Small intestine (tissue), 7 donors: ENCODE data around the gene CSNK1A1. TPM values are rescaled to one million over a fixed set of nuclear protein-coding genes. Genes with fewer than 3 reads are reported as not detected.
"Not testable (repeated sequence)": the region's sequence is repeated elsewhere in the genome, so short reads cannot be mapped to it uniquely, and the experiment has no call there.

Source experiments
- DNase-seq, 2 donors: peaks; one replicate each; pipeline versions ENCODE4 v3.0.0 to v3.0.0-alpha.2; 2013
- FAIRE-seq: peaks from 2 replicates; lab custom pipeline; 2012; peaks lifted over from hg19 to GRCh38; lab: Jason Lieb, UNC
- H3K27ac ChIP-seq, 3 donors: one replicate each; pipeline ENCODE4 v1.5.1; 2013; ENCODE audit warnings: low read length in 2 of 3, mild to moderate bottlenecking in 2 of 3, control low read depth in 1 of 3, inconsistent platforms in 1 of 3, low read depth in 1 of 3, moderate library complexity in 1 of 3
- H3K27me3 ChIP-seq, 3 donors: one replicate each; pipeline ENCODE4 v1.6.1; 2013; ENCODE audit warnings: low read length in 3 of 3, inconsistent platforms in 1 of 3; ENCODE audit not compliant: control insufficient read depth in 3 of 3, insufficient read depth in 3 of 3
- H3K36me3 ChIP-seq, 3 donors: one replicate each; pipeline ENCODE4 v1.6.1; 2013; ENCODE audit warnings: low read length in 3 of 3, inconsistent platforms in 1 of 3, low read depth in 1 of 3, mild to moderate bottlenecking in 1 of 3, moderate library complexity in 1 of 3; ENCODE audit not compliant: control insufficient read depth in 3 of 3, insufficient read depth in 2 of 3
- H3K4me1 ChIP-seq, 3 donors: one replicate each; pipeline ENCODE4 v1.6.1; 2013; ENCODE audit warnings: low read length in 2 of 3, inconsistent platforms in 1 of 3, low read depth in 1 of 3, mild to moderate bottlenecking in 1 of 3, moderate library complexity in 1 of 3; ENCODE audit not compliant: control insufficient read depth in 3 of 3, insufficient read depth in 2 of 3
- H3K4me3 ChIP-seq, 3 donors: one replicate each; pipeline ENCODE4 v1.5.1; 2013; ENCODE audit warnings: low read length in 3 of 3, control low read depth in 1 of 3, inconsistent platforms in 1 of 3, low read depth in 1 of 3, mild to moderate bottlenecking in 1 of 3, moderate library complexity in 1 of 3
- H3K9me3 ChIP-seq, 2 donors: one replicate each; pipeline ENCODE4 v1.6.1; 2013; ENCODE audit warnings: low read depth in 1 of 2, low read length in 1 of 2; ENCODE audit not compliant: control insufficient read depth in 2 of 2, insufficient read depth in 1 of 2
- WGBS, 3 donors: extraction: QIAGEN DNeasy Blood & Tissue Kit; methylation state at CpG; one replicate each; pipeline ENCODE4 v1.1.7; 2013; 5-methylcytosine and 5-hydroxymethylcytosine counted together
- polyA plus RNA-seq, 4 donors: library from polyadenylated mRNA; stranded (reverse) in 3 of 4; unstranded in 1 of 4; fragments of 200-250 nt in 3 of 4; fragments of 120-200 nt in 1 of 4; gene quantifications; one replicate each; pipeline versions ENCODE4 v1.2.1 to v1.2.3, GENCODE V29; 2013
- donor health status: healthy with polysubstance abuse.
- donor health status: control.
- donor health status: control.
- donor health status: Bipolar disorder and iron deficiency.
- donor health status: healthy.

CSNK1A1 gene
- polyA plus RNA-seq, 4 donors: 58.6 to 118 (median 84.5) TPM

GRCh38 chr5:149464796-149465489 lies 86.3 kb downstream of the CSNK1A1 start:
- Histone ChIP-seq H3K36me3 (no peaks in the 10 kb centered on the region), H3K4me3 (no peak overlapping the region), H3K9me3 (no peaks in the 10 kb centered on the region), H3K27ac (peak overlapping the region; percentile 18 to 82 (median 51)), H3K4me1 (peaks cover 0 to 31% (median 7%) of the 10 kb centered on the region in 3 donors), H3K27me3 (no peaks in the 10 kb centered on the region)
- FAIRE-seq (no peak), DNase-seq (peak; percentile 76 to 83)
- WGBS, 3 donors: 40 to 51% (median 42%) methylated on average over 8 of the region's 8 CpGs

- WGBS, 3 donors: 88 to 97% (median 94%) methylated on average over 6 of the region's 6 CpGs
- H3K4me3 ChIP-seq, H3K27me3 ChIP-seq, H3K36me3 ChIP-seq, FAIRE-seq, DNase-seq, H3K27ac ChIP-seq, H3K9me3 ChIP-seq: not testable (repeated sequence)
- H3K4me1 ChIP-seq: peaks cover 0 to 34% (median 4%) of the 10 kb centered on the region in 3 donors
Measured at GRCh38 chr5:149461907-149462306, 89.3 kb downstream of the CSNK1A1 start.

- no peaks in the 10 kb centered on the region for H3K9me3 ChIP-seq
- 91 to 97% (median 95%) methylated on average over 5 of the region's 5 CpGs for WGBS, 3 donors
- FAIRE-seq (no peak), DNase-seq (no peak)
- H3K4me1 ChIP-seq: peaks cover 0 to 17% (median 2%) of the 10 kb centered on the region in 3 donors
- H3K27me3 ChIP-seq: no peaks in the 10 kb centered on the region
- H3K36me3 ChIP-seq: no peaks in the 10 kb centered on the region
- H3K27ac ChIP-seq: no peak overlapping the region
- H3K4me3 ChIP-seq: no peak overlapping the region
Measured at GRCh38 chr5:149459891-149460290, 91.3 kb downstream of the CSNK1A1 start.

DNA sequence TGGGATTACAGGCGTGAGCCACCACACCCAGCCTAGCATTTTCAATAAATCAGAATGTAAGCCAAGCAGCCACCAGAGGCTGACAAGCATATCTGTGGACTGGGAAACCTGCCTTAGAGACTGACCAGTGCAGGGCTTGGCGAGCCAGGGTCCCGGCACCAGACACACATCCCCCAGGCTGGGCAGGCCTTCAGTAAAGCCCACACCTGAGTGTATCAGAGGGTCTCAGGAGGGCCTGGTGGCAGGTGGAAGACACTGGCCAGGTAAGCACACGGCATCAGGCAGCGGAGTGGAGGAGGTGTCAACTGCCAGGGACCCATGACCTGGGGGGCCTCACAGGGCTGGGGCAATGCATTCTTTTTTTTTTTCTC lies 93.9 kb downstream of the CSNK1A1 start:
- Histone ChIP-seq H3K27ac (peak overlapping the region in 1 of 3 donors; percentile 2), H3K4me3 (no peak overlapping the region), H3K9me3 (no peaks in the 10 kb centered on the region), H3K27me3 (no peaks in the 10 kb centered on the region), H3K4me1 (peaks cover 4 to 27% (median 7%) of the 10 kb centered on the region in 3 donors), H3K36me3 (no peaks in the 10 kb centered on the region)
- no peak for FAIRE-seq
- DNase-seq: no peak
- 94 to 97% (median 95%) methylated on average over 5 of the region's 5 CpGs for WGBS, 3 donors

GRCh38 chr5:149456597-149457392 lies 94.4 kb downstream of the CSNK1A1 start:
- peaks cover 5 to 33% (median 7%) of the 10 kb centered on the region in 3 donors for H3K4me1 ChIP-seq
- no peaks in the 10 kb centered on the region for H3K36me3 ChIP-seq
- FAIRE-seq (no peak), DNase-seq (peak in 1 of 2 donors; percentile 36)
- no peak overlapping the region for H3K4me3 ChIP-seq
- 53 to 58% (median 57%) methylated on average over 6 of the region's 6 CpGs for WGBS, 3 donors
- peak overlapping the region in 2 of 3 donors; percentile 2 to 74 for H3K27ac ChIP-seq
- no peaks in the 10 kb centered on the region for H3K27me3 ChIP-seq
- H3K9me3 ChIP-seq: no peaks in the 10 kb centered on the region

DNA sequence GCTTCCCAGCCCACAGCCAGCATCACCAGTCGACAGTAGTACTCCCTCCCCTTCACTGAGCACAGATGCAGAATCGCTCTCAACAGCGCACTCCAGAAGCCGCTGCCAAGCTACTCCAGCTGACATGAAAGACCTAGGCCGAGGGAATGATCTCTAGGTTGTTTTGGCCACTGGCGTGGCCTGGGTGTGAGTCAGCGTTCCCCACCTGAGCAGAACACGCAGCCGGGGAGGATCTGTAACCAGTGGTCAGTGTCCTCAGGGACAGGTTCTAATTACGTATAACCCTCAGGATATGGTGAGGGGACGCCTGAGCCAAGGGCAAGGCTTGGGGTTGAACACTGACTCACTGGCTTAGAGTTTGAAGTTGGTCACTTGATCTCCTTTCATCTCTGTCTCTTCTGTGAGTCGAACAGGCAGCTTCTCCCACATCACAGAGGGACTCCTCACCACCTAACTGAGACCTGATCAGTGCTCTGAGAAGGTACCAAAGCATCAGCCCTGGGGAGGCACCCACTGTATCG lies 95.3 kb downstream of the CSNK1A1 start:
- H3K4me3 ChIP-seq: no peak overlapping the region
- WGBS, 3 donors: 73 to 84% (median 78%) methylated on average over 13 of the region's 13 CpGs
- H3K27ac ChIP-seq: peak overlapping the region in 1 of 3 donors; percentile 74
- H3K27me3 ChIP-seq: no peaks in the 10 kb centered on the region
- peaks cover 7 to 39% (median 7%) of the 10 kb centered on the region in 3 donors for H3K4me1 ChIP-seq
- DNase-seq (no peak), FAIRE-seq (no peak)
- H3K9me3 ChIP-seq: no peaks in the 10 kb centered on the region
- no peaks in the 10 kb centered on the region for H3K36me3 ChIP-seq

DNA sequence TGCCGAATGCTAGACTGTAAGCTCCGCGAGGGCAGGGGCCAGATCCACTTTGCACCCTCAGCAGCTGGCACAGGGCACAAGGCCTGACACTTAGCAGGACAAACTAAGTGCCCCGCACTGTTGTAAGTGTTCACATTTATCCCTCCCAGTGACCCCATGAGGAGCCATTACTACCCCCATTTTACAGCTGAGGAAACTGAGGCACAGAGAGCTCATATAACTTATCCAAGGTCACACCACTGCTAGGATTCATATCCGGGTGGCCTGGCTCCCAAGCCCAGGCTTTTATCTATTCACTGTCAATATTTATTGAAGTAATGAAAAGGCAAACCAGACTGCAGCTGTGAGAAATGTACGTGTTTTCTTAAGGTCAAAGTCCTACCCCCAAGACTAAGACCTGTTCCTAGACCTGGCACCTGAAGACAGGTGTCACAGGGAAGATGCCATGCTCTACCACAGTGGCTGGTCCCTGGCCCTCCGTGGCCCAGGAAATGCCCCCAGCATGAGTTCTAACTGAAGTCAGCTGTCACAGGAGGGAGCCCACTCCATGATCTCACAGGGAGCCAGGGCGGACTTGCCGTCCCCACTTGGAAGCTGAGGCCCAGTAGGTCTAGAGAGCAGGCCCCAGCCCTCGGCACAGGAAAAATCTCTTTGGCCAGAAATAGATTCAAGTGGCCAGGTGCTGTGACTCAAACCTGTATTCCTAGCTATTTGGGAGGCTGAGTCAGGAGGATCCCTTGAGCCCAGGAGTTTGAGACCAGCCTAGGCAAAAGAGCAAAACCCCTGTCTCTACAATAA lies 97.4 kb downstream of the CSNK1A1 start:
- Histone ChIP-seq H3K4me1 (peaks cover 7 to 54% (median 11%) of the 10 kb centered on the region in 3 donors), H3K27ac (peak overlapping the region; percentile 92 to 94 (median 93)), H3K36me3 (no peaks in the 10 kb centered on the region), H3K9me3 (no peaks in the 10 kb centered on the region), H3K4me3 (no peak overlapping the region), H3K27me3 (no peaks in the 10 kb centered on the region)
- DNase-seq (peak; percentile 78 to 85), FAIRE-seq (no peak)
- WGBS, 3 donors: 44 to 63% (median 51%) methylated on average over 10 of the region's 10 CpGs
